MCF 10A (cell line): ENCODE results near the gene TDRD12. TPM values are rescaled to one million over a fixed set of nuclear protein-coding genes. Genes with fewer than 3 reads are reported as not detected.
A peak's percentile ranks its signal among the peaks of the same experiment; 100 is the strongest.

Experiments
- BruUV-seq: library from RNA; stranded (reverse); fragments of 400-500 nt; replicated peaks from 2 replicates; lab custom pipeline; 2021; lab: Mats Ljungman, UMichigan
- CTCF ChIA-PET: fragments of 300-600 bp; sonication (Branson Sonifier 250); formaldehyde crosslinking; extraction: SDS; loops from one replicate; lab custom pipeline; 2021; ENCODE audit warnings: antibody characterized with exemption, inconsistent platforms; lab: Yijun Ruan, JAX
- POLR2A ChIA-PET: fragments of 300-600, 350-650 bp; sonication (Branson Sonifier 250); formaldehyde crosslinking; extraction: SDS; loops from one replicate; lab custom pipeline; 2020; ENCODE audit warnings: antibody characterized with exemption, inconsistent platforms; lab: Yijun Ruan, JAX
- DNase-seq: peaks from one replicate; pipeline ENCODE4 v3.0.0-alpha.2; 2018; ENCODE audit not compliant: unreplicated experiment
- H3K27ac Mint-ChIP-seq: one replicate; pipeline ENCODE4 v1.8.0; 2022; ENCODE audit warnings: mild to moderate bottlenecking, low read depth, mixed read lengths; ENCODE audit not compliant: unreplicated experiment
- H3K27me3 Mint-ChIP-seq: one replicate; pipeline ENCODE4 v1.8.0; 2022; ENCODE audit warnings: mixed read lengths; ENCODE audit not compliant: insufficient read depth, unreplicated experiment
- H3K36me3 Mint-ChIP-seq: one replicate; pipeline ENCODE4 v1.8.0; 2022; ENCODE audit warnings: mild to moderate bottlenecking, moderate library complexity, mixed read lengths; ENCODE audit not compliant: insufficient read depth, unreplicated experiment
- H3K4me1 Mint-ChIP-seq: one replicate; pipeline ENCODE4 v1.8.0; 2022; ENCODE audit warnings: mixed read lengths; ENCODE audit not compliant: insufficient read depth, unreplicated experiment
- H3K4me3 Mint-ChIP-seq: one replicate; pipeline ENCODE4 v1.8.0; 2022; ENCODE audit warnings: mild to moderate bottlenecking, moderate library complexity, mixed read lengths; ENCODE audit not compliant: unreplicated experiment
- H3K9me3 Mint-ChIP-seq: one replicate; pipeline ENCODE4 v1.8.0; 2022; ENCODE audit warnings: mixed read lengths; ENCODE audit not compliant: unreplicated experiment
- intact Hi-C: fragments of 100-400 bp; cut with micrococcal nuclease; formaldehyde crosslinking; loops from 2 replicates; pipeline ENCODE4 v1.14.1; 2022
- total RNA-seq: library from RNA; stranded (reverse); gene quantifications from 2 replicates; pipeline ENCODE4 v1.2.3, GENCODE V29; 2022
- TF ChIP-seq, protein P1 (sequence below): fragments of 200-600 bp; IDR thresholded peaks from one replicate; pipeline ENCODE4 v1.8.0; 2022; ENCODE audit warnings: antibody characterized with exemption, mild to moderate bottlenecking; ENCODE audit not compliant: unreplicated experiment

TDRD12 gene
- total RNA-seq, 1 experiment from 2014 or later = 0.14 TPM

DNA sequence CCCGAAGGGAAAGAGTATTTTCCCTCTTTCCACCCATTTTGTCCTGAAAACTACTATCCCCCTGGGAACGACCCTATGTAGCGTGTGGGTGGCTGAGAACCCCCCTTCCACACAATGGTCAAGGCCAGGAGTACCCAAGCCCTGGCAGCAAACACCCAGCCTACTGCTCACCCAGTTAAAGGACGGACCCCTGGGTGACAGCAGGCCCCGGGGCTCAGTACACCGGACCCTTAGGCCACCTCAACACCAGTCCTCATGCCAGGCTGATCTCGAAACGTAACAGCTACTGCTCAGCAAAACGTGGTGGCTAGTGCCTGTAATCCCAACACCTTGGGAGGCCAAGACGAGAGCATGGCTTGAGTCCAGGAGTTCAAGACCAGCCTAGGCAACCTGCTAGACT is 46.0 kb upstream of the TDRD12 start:
- Mint-ChIP-seq H3K4me1 (peaks cover 11% of the 10 kb centered on the region), H3K4me3 (peak overlapping the region; percentile 84), H3K27me3 (no peaks in the 10 kb centered on the region), H3K27ac (no peak overlapping the region), H3K9me3 (no peaks in the 10 kb centered on the region), H3K36me3 (no peaks in the 10 kb centered on the region)
- no TSS peak for BruUV-seq
- POLR2A ChIA-PET = interaction anchor here (0.6 to 1.9 kb wide), 4 partner anchors 15 to 92 kb away, joined by 3 to 6 read pairs (median 4); partner anchors contain the start of gene NUDT19
- intact Hi-C loops = no loop called here
- TF ChIP-seq, protein P1, sequence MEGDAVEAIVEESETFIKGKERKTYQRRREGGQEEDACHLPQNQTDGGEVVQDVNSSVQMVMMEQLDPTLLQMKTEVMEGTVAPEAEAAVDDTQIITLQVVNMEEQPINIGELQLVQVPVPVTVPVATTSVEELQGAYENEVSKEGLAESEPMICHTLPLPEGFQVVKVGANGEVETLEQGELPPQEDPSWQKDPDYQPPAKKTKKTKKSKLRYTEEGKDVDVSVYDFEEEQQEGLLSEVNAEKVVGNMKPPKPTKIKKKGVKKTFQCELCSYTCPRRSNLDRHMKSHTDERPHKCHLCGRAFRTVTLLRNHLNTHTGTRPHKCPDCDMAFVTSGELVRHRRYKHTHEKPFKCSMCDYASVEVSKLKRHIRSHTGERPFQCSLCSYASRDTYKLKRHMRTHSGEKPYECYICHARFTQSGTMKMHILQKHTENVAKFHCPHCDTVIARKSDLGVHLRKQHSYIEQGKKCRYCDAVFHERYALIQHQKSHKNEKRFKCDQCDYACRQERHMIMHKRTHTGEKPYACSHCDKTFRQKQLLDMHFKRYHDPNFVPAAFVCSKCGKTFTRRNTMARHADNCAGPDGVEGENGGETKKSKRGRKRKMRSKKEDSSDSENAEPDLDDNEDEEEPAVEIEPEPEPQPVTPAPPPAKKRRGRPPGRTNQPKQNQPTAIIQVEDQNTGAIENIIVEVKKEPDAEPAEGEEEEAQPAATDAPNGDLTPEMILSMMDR = no peak
- no peak for DNase-seq
- CTCF ChIA-PET = interaction anchor here (0.6 to 1.0 kb wide), 5 partner anchors 12 to 334 kb away, joined by 3 to 4 read pairs (median 3); no protein-coding TSS in a partner anchor

DNA sequence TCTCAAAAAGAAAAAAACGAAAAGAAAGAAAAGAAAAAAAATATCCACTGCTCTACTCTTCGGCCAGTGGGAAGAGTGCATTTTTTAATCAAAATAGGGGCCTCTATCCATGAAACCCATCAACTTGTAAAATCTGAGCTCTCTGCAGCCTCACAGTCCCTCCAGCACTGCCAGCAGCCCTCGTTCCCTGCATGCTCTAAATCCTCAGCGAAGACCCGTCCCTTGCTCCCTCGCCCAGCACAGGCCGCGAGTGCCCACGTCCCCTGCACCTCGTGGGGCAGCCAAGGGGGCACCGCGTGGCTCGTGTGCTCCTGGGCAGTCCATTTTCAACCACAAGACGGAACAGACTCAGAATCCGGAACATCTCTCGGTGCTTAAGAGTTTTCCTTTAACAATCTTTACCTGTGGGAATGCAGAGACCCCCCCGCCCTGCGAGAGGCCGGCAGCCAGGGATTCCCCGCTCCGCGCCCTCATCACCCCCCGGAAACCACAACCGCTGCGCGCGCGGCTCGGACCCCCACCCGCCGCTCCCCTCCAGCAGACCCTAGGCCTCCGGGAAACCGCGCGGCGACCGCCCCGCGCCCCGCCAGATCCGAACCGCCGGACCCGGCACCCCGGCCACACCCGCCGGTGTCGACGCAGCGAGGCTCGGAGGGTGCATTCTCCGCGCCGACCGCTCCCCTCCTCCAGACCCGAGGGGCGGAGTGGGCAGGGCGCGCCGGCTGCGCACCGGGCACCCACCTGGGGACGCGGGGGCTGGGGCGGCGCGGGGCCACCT is 45.2 kb upstream of the TDRD12 start:
- no peaks in the 10 kb centered on the region for H3K9me3 Mint-ChIP-seq
- H3K4me1 Mint-ChIP-seq = peaks cover 11% of the 10 kb centered on the region
- TSS peak; percentile 32 for BruUV-seq
- CTCF ChIA-PET = interaction anchor here (0.5 to 1.0 kb wide), 6 partner anchors 13 to 334 kb away, joined by 3 to 4 read pairs (median 3); no protein-coding TSS in a partner anchor
- TF ChIP-seq, protein P1 = no peak
- DNase-seq = peak; percentile 11
- intact Hi-C loops = loop anchor here (2.0 kb wide), 1 partner anchor 16 kb away; the partner anchor contains the start of gene NUDT19
- POLR2A ChIA-PET = interaction anchor here (0.6 to 3.3 kb wide), 7 partner anchors 8 to 704 kb away, joined by 3 to 24 read pairs (median 4); partner anchors contain the start of gene NUDT19
- no peaks in the 10 kb centered on the region for H3K27me3 Mint-ChIP-seq
- H3K27ac Mint-ChIP-seq = peak overlapping the region; percentile 67
- peak overlapping the region; percentile 84 for H3K4me3 Mint-ChIP-seq
- H3K36me3 Mint-ChIP-seq = no peaks in the 10 kb centered on the region

DNA sequence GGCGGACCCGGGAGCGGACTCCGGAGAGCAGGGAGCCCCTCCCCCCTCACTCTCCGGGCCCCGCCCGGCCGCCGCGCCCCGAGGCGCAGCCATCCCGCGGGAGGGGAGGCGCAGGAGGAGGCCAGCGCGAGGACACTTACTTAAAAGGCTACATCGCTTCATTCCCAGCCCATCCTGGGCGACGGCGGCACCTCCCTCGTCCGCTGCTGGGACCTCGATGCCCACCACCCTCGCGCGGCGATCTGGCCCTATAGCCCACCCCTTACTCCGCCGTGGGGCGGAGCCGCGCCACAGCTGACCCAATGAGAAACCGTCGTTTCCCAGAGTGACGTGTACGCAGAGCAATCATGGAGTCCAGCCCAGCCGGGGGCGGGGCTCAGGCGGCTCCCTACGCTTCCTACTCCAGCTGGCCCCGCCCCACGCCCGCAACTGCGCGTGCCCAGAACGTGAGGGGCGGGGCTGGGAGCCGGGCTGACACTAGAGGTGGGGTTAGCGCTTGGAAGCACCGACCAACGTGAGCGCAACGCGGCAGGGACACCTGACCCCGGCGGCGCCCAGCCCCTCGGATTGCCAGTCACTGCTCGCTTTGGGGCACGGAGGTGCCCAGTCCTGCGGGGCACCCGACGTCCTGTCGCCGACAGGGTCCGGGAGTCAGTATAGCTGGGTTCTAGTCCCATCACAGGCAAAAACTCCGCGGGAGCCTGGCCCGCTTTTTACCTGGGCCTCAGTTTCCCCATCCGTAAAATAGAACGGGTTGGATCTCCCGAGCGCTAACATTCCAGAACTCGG is 44.4 kb upstream of the TDRD12 start, which contains the start of gene ANKRD27:
Gene ANKRD27, minus strand, starts transcription at position 250 of the 789 bp plus-strand sequence. CDS start 16,165 bp downstream, outside the sequence.
- H3K27ac Mint-ChIP-seq = peak within 1 kb of the TSS; percentile 67
- no peaks in the 10 kb centered on the region for H3K36me3 Mint-ChIP-seq
- H3K4me3 Mint-ChIP-seq = peak within 1 kb of the TSS; percentile 84
- no peaks in the 10 kb centered on the region for H3K27me3 Mint-ChIP-seq
- no TSS peak for BruUV-seq
- TF ChIP-seq, protein P1 = no peak
- no peaks in the 10 kb centered on the region for H3K9me3 Mint-ChIP-seq
- POLR2A ChIA-PET = interaction anchor here (0.6 to 3.3 kb wide), 5 partner anchors 8 to 703 kb away, joined by 3 to 24 read pairs (median 3); partner anchors contain the start of gene NUDT19
- intact Hi-C loops = loop anchor here (2.0 kb wide), 1 partner anchor 16 kb away; the partner anchor contains the start of gene NUDT19
- CTCF ChIA-PET = interaction anchor here (0.5 to 0.6 kb wide), 4 partner anchors 15 to 81 kb away, joined by 3 to 4 read pairs (median 3); no protein-coding TSS in a partner anchor
- peak; percentile 99 for DNase-seq
- peaks cover 11% of the 10 kb centered on the region for H3K4me1 Mint-ChIP-seq
